ACHN (cell line): ENCODE results near the gene MCF2L.
A peak's percentile ranks its signal among the peaks of the same experiment; 100 is the strongest.

Experiments
- DNase-seq: peaks from one replicate; pipeline ENCODE4 v3.0.0-alpha.2; 2015
- in situ Hi-C: cut with HindIII; loops from 2 replicates; pipeline ENCODE4 v1.10.0; 2017; ENCODE audit warnings: low sequenced_read_pairs, low pct_ligation_motif_present, low pct_unique_long_range_greater_than_20kb

The MCF2L gene

DNA sequence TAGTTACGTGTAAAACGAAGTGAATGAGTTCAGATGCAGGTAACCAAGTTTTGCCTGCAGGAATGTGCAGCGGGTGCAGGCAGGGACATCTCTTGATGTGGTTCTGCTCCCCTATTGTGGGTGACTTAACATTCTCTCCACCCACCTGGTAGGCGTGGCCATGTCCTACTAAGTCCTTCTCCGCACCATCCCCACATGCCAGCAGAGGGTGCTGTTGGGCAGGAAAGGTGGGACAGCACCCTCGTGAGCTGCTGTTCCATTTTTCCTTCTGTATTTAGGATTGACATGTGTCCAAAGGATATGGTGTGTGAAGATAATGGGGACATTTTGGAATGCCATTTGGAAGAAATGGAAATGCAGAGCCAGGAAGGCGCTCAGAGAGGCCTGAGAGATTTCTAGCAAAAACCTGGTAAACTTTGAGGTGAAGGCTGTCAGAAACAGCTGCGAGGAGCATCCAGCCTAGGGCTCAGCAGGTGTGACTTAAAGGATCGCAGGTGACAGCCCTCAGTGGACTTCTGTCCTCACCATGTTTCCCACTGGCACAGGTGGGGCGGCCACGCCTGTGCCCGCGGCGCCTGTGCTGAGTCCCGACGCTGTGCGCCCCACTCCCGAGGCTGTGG is 26.2 kb upstream of the MCF2L start:
- DNase-seq, result peak; percentile 92
- in situ Hi-C loops, result no loop called here

DNA sequence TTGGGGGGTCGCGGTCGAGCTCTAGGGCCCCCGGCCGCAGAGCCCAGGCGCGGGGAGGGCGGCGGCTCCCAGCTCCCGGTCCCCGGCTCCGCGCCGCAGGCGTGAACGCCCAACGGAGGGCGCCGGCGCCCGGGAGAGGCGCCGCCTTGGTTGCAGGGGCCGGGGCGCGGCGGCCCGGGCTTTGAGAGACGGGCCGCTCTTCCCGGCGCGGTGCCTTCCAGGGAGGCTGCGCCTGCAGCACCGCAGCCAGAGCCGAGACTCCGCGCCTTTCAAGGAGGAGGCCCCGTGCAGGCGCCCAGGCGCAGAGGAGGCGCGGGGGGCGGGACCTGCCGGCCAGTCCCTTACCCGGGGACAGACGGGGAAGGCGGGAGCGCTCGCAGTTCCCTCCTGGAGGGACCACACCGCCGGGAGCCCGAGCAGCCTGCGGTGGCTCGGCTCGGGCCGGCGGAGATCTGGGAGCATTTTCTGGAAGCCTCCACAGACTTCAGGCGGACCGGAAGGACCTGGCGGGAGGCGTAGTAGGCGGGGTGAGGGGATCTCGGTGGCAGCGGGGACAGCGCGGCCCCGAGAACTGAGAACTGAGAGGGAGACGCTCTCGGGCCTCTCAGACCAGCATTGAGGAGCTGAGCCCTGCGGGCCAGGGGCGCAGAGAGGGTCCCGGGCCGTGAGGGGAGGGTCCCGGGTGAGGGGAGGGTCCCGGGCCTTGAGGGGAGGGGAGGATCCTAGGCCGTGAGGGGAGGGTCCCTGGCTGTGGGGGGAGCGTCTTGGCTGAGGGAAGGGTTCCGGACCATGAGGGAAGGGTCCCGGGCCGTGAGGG is 25.5 kb upstream of the MCF2L start:
- in situ Hi-C loops, result no loop called here
- peak; percentile 26 for DNase-seq

DNA sequence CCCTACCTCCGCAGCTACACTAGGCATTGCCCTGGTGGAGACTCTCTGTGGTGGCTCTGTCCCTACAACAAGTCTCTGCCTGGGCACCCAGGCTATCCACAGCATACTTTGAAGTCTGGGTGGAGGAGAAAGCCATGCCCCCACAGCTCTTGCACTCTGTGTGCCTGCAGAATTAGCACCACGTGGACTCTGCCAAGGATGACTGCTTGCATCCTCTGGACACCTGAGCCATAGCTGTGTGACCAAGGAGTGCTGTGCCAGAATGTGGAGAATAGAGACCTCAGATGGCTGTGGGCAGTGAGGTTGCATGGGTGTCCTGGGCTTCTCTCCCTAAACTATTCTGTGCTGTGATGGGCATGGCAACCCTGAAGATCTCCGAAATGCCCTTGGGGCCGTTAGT is 21.2 kb upstream of the MCF2L start:
- in situ Hi-C loops, result no loop called here
- no peak for DNase-seq

DNA sequence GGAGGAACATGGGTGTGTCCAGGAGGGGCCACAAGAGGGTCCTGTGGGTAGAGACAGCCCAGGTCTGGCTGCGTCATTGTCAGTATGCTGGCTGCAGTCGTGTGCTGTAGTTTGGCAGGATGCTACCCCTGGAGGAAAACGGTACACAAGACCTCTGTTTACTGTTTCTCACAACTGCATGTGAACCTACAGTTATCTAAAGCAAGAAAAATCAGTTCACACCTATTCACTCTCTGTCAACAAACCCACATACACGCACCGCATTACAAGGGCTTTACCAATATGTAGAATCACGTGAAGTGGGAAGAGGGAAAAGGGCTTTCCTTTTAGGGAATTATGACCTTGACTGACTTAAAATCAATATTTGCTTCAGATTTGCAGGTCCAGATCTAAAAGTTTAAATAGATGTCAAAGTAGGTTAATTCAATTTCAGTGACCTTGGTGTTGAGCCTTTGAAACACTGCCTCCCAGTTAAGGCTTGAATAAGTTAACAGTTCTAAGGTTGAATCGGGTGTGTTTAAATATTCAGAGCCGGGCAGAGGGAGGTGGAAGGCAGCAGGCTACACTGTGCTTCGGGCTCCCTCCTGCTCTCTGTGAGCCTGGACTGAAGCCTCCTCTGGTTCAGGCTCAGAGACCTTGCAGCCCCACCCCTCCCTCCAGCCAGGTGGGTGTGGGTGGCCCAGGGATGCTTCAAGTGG is 17.2 kb upstream of the MCF2L start:
- in situ Hi-C loops, result no loop called here

DNA sequence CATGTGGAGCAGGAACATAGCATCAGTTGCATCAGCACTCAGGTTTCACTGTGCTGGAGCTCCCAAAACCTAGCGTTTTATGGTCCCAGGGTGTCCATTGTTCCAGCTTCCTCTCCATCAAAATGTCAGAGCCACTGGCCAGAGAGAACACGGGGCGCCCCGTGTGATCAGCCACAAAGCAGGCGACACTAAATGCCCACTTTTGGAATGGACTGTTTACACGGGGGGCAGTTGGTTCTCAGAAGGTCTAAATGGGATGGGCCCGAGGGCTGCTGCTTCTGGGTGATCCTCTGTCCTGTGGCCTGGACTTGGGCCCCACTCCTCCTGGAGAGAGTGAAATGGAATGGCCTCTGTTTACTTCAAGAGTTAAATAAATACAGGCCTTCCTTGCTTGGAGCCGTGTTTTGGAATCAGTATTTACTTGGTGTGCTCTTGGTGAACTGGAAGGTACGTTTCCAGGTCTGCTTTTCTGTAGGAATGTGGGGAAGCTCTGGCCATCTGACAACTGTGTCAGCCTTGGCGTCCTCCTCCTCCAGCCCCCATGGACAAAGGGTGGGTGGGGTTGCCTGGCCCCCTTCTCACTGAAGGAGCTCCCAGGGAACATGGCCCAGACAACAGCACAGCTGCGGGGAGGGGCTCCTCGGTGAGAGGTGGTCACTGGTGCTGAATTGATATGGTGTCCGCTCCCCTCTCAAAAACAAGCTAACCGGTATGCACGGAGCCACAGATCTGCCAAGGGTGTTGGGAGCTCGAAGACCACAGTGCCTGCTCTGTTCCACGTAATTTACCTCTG is 16.1 kb upstream of the MCF2L start:
- in situ Hi-C loops, result no loop called here
- no peak for DNase-seq

More for the DNA sequence above, 17.2 kb upstream of the MCF2L start:
- DNase-seq, result no peak

DNA sequence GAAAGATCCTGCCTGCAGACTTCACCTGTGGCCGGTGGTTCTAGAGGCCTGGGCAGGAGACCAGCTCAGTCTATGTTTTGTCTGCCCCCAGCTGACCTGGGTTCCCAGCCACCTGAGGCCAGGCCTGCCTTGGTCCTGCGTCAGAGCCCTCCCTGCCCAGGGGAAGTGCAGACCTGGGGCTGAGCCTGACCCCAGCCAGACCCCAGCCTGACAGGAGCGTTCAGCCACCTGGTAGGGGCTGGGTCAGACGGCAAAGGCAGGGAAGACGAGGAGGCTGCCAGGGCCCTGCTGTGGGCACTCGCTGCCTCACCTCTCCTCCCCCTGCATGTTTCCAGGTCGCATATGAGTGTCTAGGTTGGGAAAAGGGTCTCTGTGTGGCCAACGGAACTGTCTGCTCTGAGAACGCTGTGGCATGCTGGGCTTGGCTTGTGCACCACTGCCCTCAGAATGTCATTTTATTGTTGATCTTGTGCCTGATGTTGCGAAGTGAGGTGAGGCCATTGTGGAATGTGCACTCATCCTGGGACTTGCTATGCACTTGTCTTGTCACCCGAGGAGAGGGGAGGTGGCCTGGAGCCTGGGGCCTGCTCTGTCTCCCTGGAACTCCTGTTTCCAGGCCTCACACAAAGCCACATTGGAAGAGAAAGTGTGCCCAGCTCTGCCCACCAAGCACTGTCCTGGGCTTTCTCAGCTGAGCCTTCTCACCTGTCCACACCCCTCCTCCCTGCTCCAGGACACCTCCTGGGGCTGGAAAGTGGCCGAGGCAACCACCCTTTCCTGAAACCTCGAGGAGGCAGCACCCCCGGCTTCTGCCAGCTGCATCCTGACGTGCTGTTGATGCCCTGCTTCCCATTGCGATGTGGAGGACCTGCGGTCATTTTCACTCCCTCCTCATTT is 15.2 kb upstream of the MCF2L start:
- no peak for DNase-seq
- in situ Hi-C loops, result no loop called here

DNA sequence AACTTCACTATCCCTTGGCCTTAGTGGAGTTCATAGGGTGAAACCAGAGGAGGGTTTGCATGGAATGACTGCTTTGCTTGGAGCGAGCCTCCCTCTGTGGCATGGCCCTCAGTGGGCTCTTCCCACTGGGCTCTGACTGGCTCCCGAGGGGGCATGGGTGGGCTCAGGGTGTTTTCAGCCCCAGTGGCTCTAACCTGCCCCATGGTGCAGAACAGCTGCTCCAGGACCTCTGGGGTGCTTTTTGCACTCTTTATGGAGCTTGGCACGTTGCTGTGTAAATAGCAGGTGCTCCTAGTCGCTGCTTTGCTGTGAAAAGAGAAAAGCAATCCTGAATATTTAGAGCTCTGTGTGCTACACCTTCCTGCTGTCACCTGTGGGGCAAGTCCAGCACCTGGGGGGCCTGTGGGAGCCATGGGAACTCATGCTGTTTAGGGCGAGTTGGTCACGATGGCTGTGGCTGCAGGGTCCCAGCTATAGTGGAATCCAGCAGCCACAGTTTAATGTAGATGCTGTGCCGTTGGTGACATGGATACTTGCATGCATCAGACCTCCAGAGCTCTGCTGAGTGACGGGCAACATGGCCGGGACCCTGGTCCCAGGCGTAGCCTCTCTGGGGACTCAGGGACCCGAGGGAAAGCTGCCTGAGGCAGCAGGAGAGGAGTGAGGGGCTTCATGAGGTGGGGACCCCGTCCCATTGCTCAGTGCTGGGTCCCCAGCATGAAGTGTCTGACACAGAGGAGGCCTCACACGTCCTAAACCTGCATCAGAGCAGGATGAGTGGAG is 14.3 kb upstream of the MCF2L start:
- no peak for DNase-seq
- in situ Hi-C loops, result no loop called here

DNA sequence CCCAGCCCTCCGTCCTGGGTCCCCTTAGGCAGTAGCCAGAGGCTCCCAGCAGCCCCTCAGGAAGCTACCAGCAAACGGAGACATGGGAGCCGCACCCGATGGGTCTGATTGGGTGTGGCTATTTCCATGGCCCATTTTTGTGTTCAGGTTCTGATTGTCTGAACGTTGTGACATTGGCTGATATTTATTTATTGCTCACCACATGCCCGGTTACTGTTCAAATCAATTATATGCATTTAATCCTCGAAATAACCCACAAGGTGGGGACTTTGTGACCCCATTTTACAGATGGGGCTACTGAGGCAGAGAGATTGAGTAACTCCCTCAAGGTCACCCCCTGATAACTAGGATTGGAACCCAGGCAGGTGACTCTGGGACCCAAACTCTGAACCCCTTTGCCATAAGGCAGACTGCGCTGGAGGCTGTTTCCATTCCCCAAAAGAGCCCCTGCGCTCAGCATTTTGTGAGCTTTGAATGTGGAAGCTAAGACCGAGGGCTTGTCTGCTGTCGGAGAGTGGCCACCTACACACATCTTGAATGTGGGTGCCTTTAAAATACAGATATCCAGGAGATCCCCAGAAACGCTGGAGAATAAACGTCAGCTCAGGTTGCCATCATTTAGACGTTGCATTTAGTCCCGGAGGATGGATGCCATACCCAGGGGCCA is 13.6 kb upstream of the MCF2L start:
- no peak for DNase-seq
- in situ Hi-C loops, result no loop called here

DNA sequence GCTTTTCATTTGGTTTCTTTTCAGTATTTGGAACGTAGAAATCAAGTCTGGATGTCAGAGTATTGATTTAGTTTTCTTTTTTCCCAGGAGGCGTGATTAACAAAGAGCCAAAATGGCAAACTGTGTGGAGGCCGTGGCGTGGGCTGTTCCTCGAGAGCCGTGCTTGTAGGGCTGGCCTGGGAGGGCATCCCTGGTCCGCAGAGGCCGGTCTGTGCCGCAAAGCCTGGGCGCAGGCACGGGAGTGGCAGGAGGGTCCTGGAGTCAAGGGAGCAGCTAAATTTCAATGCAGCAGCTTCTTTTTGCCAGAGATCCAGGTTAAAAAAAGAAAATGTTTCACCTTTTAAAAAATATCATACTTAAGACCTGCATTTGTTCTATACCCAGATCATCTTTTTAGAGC is 13.1 kb upstream of the MCF2L start:
- DNase-seq, result no peak
- in situ Hi-C loops, result no loop called here

DNA sequence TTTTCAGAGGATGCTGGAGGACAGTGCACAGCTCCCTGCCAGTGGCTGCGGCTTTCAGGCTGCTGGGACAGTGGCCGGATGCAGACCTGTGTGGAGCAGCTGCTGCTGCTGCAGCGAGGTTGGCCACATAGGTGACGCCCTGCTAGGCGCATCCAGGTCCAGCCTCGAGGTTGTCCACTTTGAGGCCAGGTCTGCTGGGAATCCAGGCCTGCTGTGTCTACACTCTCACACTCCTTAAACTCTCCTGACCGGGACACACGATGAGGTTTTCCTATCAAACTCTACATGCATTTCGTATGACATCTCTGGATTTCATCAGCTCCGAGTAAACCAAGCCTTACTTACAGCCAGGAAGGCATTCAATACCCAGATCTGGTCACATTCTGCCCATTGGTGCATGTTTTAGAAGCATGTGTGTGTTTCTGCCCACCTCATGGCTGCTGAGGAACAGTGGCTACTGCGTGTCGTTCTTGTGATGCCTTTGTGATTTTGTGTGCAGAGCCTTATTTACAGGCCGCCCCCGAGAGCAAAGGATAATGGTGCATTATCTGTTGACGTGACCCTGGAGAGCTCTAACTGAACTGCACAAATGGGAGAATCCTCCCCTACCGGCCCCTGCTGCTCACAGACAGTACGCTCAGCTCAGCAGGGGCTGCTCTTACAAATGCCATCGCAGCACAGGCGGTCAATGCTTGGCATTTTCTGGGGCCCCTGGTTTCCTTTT is 12.3 kb upstream of the MCF2L start:
- in situ Hi-C loops, result no loop called here
- no peak for DNase-seq

DNA sequence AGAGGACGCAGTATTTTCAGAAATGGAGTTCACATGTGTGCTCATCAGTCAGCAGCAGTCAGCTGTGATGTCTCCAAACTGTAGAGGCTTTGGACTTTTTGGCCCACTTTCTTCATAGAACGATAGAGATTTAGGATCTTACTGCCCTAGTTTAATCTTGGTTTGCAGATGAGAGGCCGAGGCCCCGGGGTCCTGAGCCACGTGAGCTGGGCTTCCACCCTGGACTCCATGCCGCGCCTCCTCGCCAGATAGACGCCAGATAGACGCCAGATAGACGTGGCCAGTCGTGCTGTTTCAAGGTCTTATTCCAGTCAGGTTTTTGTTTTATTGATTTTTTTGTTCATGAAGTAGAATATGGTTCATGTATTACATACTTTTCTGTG is 11.7 kb upstream of the MCF2L start:
- in situ Hi-C loops, result no loop called here
- no peak for DNase-seq

DNA sequence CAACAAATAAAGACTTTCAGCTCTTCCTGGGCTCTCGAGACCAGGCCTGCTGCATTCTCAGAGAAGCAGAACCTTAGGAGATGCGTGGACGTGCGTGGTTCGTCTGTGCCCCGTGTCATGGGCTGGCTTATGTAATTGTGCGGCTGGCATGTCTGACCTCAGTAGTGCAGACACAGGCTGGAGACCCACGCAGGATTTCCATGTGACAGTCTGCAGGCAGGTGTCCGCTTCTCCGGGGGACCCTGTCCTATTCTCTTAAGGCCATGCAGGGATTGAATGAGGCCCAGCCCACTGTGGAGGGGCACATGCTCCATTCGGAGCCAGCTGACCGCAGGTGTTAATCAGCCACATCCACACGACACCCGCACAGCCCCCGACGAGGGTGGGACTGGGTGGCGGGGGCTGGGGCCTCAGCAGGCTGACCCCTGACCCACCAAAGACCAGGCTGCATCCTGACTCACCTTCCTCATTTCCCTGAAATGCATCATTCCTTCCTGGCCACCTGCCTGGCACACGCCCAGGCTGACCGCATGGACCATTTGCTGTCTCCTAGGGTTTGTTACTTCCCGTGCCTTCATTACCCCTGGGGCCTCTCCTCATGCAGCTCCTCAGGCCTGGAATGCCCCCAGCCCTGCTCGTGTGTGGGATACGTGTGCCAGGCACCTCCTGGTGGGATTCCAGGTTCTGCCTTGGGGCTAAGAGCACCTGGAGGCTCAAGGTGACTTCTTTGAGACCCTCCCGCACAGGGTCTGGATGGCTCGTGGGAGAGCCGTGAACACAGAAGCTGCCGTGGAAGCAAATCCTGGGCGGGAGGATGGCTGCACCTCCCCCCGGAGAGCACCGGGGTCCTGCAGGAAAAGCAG is 10.7 kb upstream of the MCF2L start:
- in situ Hi-C loops, result no loop called here

DNA sequence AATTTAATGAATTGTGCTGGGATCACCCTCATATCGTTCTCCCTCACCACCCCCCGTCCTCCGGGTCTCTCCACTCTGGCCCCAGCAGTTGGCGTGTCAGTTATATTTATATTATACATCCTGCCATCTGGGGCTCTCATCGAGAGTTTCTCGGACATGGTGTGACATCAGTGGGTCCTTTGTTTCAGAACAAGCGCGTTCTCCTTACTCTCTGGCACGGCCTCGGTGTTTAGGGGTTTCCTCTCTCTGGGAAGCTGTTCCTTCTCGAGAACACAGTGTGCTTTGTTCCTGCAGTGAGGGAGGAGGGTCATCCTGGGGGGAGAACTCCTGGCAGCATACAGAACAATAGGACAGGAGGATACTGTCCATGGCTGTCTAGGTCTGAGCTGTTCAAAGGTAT is 9.8 kb upstream of the MCF2L start:
- no peak for DNase-seq
- in situ Hi-C loops, result no loop called here

More for the DNA sequence above, 10.7 kb upstream of the MCF2L start:
- DNase-seq, result no peak

DNA sequence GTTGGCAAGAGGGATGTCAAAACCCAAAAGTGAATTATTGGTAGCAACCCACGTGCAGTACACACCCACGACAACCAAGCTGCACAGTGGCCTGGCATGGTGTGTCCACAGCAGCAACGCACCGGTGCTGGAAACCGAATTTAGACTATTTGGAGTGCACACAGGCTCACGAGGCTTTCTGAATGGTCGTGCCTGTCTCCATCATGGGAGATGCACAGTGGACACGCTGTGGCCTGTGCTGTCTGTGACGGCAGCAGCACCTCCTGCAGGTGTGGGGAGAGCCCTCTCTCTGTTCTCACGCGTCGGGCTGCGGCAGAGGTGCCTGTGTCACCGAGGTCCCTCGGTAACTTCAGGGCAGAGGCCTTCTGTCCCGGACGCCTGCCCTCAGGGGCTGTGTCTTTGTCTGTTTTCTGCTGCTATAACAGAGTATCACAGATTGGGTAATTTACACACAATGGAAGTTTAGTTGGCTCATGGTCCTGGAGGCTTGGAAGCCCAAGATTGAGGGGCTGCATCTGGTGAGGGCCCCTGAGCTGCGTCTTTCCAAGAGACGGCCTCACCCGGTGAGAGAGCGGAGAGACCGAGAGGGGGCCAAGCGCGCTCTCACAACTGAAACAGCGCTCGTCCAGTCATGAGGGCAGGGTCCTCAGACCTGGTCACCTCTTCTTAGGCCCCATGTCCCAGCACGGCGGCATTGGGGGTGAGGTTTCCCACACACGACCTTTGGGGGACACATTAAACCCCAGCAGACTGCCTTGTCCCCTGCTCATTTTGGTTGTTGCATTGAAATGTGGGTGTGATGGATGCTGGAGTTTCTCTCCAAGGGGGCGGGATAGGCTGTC is 9.1 kb upstream of the MCF2L start:
- no peak for DNase-seq
- in situ Hi-C loops, result no loop called here

DNA sequence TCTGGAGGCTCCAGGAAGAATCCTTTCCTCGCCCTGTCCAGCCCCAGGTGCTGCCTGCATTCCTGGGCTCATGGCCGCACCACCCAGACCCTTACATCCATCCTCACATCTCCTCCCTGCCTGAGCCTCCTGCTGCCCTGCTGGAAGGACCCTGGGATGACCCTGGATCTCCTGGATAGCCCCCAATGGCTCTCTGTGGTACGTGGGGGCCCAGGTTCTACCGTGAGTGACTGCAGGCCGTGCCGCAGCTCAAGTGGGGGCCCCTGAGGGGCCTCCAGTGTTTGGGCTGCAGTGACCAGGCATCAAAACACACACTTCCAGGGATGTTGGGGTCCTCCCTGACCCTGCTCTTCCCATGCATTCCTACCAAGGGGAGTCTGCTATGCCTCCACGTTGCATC is 8.3 kb upstream of the MCF2L start:
- no peak for DNase-seq
- in situ Hi-C loops, result no loop called here
